DLD1 (cell line): ENCODE measurements around the gene ZBTB7C.

Experiments
- in situ Hi-C: cut with HindIII; loops from 2 replicates; pipeline ENCODE4 v1.10.0; 2017; ENCODE audit warnings: low sequenced_read_pairs

The ZBTB7C gene

GRCh38 chr18:48155856-48156255, 253.3 kb downstream of the ZBTB7C start:
- in situ Hi-C loops = loop anchor here (10.0 kb wide), 1 partner anchor 111 kb away; no protein-coding TSS in a partner anchor

- in situ Hi-C loops = loop anchor here (10.0 kb wide), 1 partner anchor 110 kb away; no protein-coding TSS in a partner anchor
Observed at GRCh38 chr18:48154828-48155227, 254.4 kb downstream of the ZBTB7C start.

- in situ Hi-C loops = loop anchor here (10.0 kb wide), 1 partner anchor 109 kb away; no protein-coding TSS in a partner anchor
Observed at GRCh38 chr18:48153613-48154481, 255.3 kb downstream of the ZBTB7C start.

- in situ Hi-C loops = loop anchor here (10.0 kb wide), 1 partner anchor 108 kb away; no protein-coding TSS in a partner anchor
Observed at GRCh38 chr18:48152549-48152948, 256.6 kb downstream of the ZBTB7C start.

GRCh38 chr18:48151421-48152065, 257.6 kb downstream of the ZBTB7C start:
- in situ Hi-C loops = loop anchor here (10.0 kb wide), 1 partner anchor 107 kb away; no protein-coding TSS in a partner anchor

- in situ Hi-C loops = no loop called here
Observed at GRCh38 chr18:48149020-48149685, 260.0 kb downstream of the ZBTB7C start.

GRCh38 chr18:48142994-48143393, 266.2 kb downstream of the ZBTB7C start:
- in situ Hi-C loops = no loop called here

- in situ Hi-C loops = no loop called here
Observed at GRCh38 chr18:48142353-48142752, 266.8 kb downstream of the ZBTB7C start.

GRCh38 chr18:48140731-48141130, 268.5 kb downstream of the ZBTB7C start:
- in situ Hi-C loops = no loop called here

- in situ Hi-C loops = no loop called here
Observed at GRCh38 chr18:48139431-48140347, 269.5 kb downstream of the ZBTB7C start.

- in situ Hi-C loops = no loop called here
Observed at GRCh38 chr18:48138660-48139430, 270.3 kb downstream of the ZBTB7C start.

- in situ Hi-C loops = no loop called here
Observed at GRCh38 chr18:48138210-48138609, 271.0 kb downstream of the ZBTB7C start.

GRCh38 chr18:48137374-48138081, 271.7 kb downstream of the ZBTB7C start:
- in situ Hi-C loops = no loop called here

- in situ Hi-C loops = no loop called here
Observed at GRCh38 chr18:48136827-48137373, 272.3 kb downstream of the ZBTB7C start.

GRCh38 chr18:48136051-48136826, 272.9 kb downstream of the ZBTB7C start:
- in situ Hi-C loops = no loop called here

- in situ Hi-C loops = no loop called here
Observed at GRCh38 chr18:48135436-48135966, 273.7 kb downstream of the ZBTB7C start.

- in situ Hi-C loops = no loop called here
Observed at GRCh38 chr18:48134609-48135008, 274.6 kb downstream of the ZBTB7C start.
